Sigmoid colon (tissue), 4 donors: Measurements from ENCODE around the gene GLG1.

ENCODE experiments used
- POLR2A ChIP-seq, 2 donors: fragments of 450-650 bp; IDR thresholded peaks; one replicate each; pipeline ENCODE4 v1.6.1; 2016; ENCODE audit warnings: antibody characterized with exemption in 2 of 2, mild to moderate bottlenecking in 2 of 2, moderate library complexity in 2 of 2
- POLR2AphosphoS5 ChIP-seq, 4 donors: sonication (generic); formaldehyde crosslinking; IDR thresholded peaks; one replicate each; pipeline ENCODE4 v1.6.1; 2017; ENCODE audit warnings: antibody characterized with exemption in 4 of 4
- TF ChIP-seq, protein P1 (sequence below), 4 experiments: fragments of 450-650 bp in 3 of 4; fragments of 200-600 bp in 1 of 4; IDR thresholded peaks; one replicate each; pipeline ENCODE4 v1.5.1; 2016 to 2019; ENCODE audit warnings: antibody characterized with exemption in 4 of 4, mild to moderate bottlenecking in 3 of 4, moderate library complexity in 2 of 4

GRCh38 chr16:74650966-74651567, 44.2 kb upstream of the GLG1 start:
- TF ChIP-seq POLR2A (IDR thresholded peaks at IDR 0.05): no peak
- TF ChIP-seq, protein P1, sequence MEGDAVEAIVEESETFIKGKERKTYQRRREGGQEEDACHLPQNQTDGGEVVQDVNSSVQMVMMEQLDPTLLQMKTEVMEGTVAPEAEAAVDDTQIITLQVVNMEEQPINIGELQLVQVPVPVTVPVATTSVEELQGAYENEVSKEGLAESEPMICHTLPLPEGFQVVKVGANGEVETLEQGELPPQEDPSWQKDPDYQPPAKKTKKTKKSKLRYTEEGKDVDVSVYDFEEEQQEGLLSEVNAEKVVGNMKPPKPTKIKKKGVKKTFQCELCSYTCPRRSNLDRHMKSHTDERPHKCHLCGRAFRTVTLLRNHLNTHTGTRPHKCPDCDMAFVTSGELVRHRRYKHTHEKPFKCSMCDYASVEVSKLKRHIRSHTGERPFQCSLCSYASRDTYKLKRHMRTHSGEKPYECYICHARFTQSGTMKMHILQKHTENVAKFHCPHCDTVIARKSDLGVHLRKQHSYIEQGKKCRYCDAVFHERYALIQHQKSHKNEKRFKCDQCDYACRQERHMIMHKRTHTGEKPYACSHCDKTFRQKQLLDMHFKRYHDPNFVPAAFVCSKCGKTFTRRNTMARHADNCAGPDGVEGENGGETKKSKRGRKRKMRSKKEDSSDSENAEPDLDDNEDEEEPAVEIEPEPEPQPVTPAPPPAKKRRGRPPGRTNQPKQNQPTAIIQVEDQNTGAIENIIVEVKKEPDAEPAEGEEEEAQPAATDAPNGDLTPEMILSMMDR (IDR thresholded peaks at IDR 0.05): no peak
- TF ChIP-seq POLR2AphosphoS5 (IDR thresholded peaks at IDR 0.05): no peak
